H9 (cell line): ENCODE measurements around the gene WSB1. TPM values are rescaled to one million over a fixed set of nuclear protein-coding genes. Genes with fewer than 3 reads are reported as not detected.

Source experiments
- DNase-seq: peaks from one replicate; pipeline ENCODE4 v3.0.0-alpha.2; 2017
- H2AFZ ChIP-seq: one replicate; pipeline ENCODE4 v1.6.1; 2013; ENCODE audit warnings: mild to moderate bottlenecking, low read length, control low read depth, moderate library complexity
- H2AK5ac ChIP-seq: 2 replicates; pipeline ENCODE4 v1.6.1; 2013; ENCODE audit warnings: low read length, control low read depth, mixed read lengths; ENCODE audit not compliant: insufficient read length
- H2BK120ac ChIP-seq: one replicate; pipeline ENCODE4 v1.6.1; 2013; ENCODE audit warnings: low read depth, mild to moderate bottlenecking, low read length, control low read depth, inconsistent platforms; ENCODE audit not compliant: poor library complexity, severe bottlenecking
- H2BK12ac ChIP-seq: 2 replicates; pipeline ENCODE4 v1.6.1; 2013; ENCODE audit warnings: low read length, control low read depth, mixed read lengths, low read depth; ENCODE audit not compliant: insufficient read length
- H2BK15ac ChIP-seq: 2 replicates; pipeline ENCODE4 v1.6.1; 2013; ENCODE audit warnings: low read depth, low read length, control low read depth
- H2BK20ac ChIP-seq: one replicate; pipeline ENCODE4 v1.6.1; 2013; ENCODE audit warnings: low read depth, mild to moderate bottlenecking, low read length, control low read depth, inconsistent platforms; ENCODE audit not compliant: poor library complexity, severe bottlenecking
- H2BK5ac ChIP-seq: 2 replicates; pipeline ENCODE4 v1.6.1; 2013; ENCODE audit warnings: low read length, control low read depth, mixed read lengths; ENCODE audit not compliant: insufficient read length
- H3K14ac ChIP-seq: 2 replicates; pipeline ENCODE4 v1.6.1; 2013; ENCODE audit warnings: low read length, control low read depth; ENCODE audit not compliant: insufficient read depth
- H3K18ac ChIP-seq: 2 replicates; pipeline ENCODE4 v1.6.1; 2013; ENCODE audit warnings: low read depth, mild to moderate bottlenecking, mixed read lengths, low read length, control low read depth; ENCODE audit not compliant: insufficient read length
- H3K23ac ChIP-seq: 2 replicates; pipeline ENCODE4 v1.6.1; 2013; ENCODE audit warnings: low read length, control low read depth, mixed read lengths, low read depth; ENCODE audit not compliant: insufficient read length
- H3K23me2 ChIP-seq: 2 replicates; pipeline ENCODE4 v1.6.1; 2013; ENCODE audit warnings: low read depth, mild to moderate bottlenecking, mixed read lengths, low read length, control low read depth; ENCODE audit not compliant: insufficient read length, poor library complexity, severe bottlenecking
- H3K27ac ChIP-seq: 2 replicates; pipeline ENCODE4 v1.5.1; 2013; ENCODE audit warnings: low read length, control low read depth, mixed read lengths, low read depth; ENCODE audit not compliant: insufficient read length
- H3K27me3 ChIP-seq: 2 replicates; pipeline ENCODE4 v1.6.1; 2013; ENCODE audit warnings: low read length, control low read depth, inconsistent platforms; ENCODE audit not compliant: insufficient read depth
- H3K4ac ChIP-seq: 2 replicates; pipeline ENCODE4 v1.6.1; 2013; ENCODE audit warnings: low read depth, mild to moderate bottlenecking, control low read depth, inconsistent platforms, low read length, moderate library complexity
- H3K4me1 ChIP-seq: 2 replicates; pipeline ENCODE4 v1.6.1; 2013; ENCODE audit warnings: low read length, control low read depth, inconsistent platforms; ENCODE audit not compliant: insufficient read depth
- H3K4me2 ChIP-seq: 2 replicates; pipeline ENCODE4 v1.6.1; 2013; ENCODE audit warnings: low read length, control low read depth, mixed read lengths; ENCODE audit not compliant: insufficient read length, insufficient read depth
- H3K56ac ChIP-seq: 2 replicates; pipeline ENCODE4 v1.6.1; 2013; ENCODE audit warnings: low read depth, mild to moderate bottlenecking, mixed read lengths, low read length, control low read depth; ENCODE audit not compliant: insufficient read length
- H3K79me1 ChIP-seq: 2 replicates; pipeline ENCODE4 v1.6.1; 2013; ENCODE audit warnings: low read depth, mild to moderate bottlenecking, moderate library complexity, low read length, control low read depth, inconsistent platforms; ENCODE audit not compliant: insufficient read depth, poor library complexity, severe bottlenecking
- H3K79me2 ChIP-seq: 2 replicates; pipeline ENCODE4 v1.6.1; 2013; ENCODE audit warnings: low read length, control low read depth, inconsistent platforms; ENCODE audit not compliant: insufficient read depth
- H3K9ac ChIP-seq: 2 replicates; pipeline ENCODE4 v1.6.1; 2013; ENCODE audit warnings: low read length, control low read depth, mixed read lengths; ENCODE audit not compliant: insufficient read length; ENCODE audit errors: extremely low read depth
- H3K9me3 ChIP-seq: one replicate; pipeline ENCODE4 v1.6.1; 2013; ENCODE audit warnings: low read depth, low read length, inconsistent platforms; ENCODE audit not compliant: control insufficient read depth
- H3T11ph ChIP-seq: one replicate; pipeline ENCODE4 v1.6.1; 2013; ENCODE audit warnings: mild to moderate bottlenecking, low read length, control low read depth, inconsistent platforms
- H4K20me1 ChIP-seq: one replicate; pipeline ENCODE4 v1.6.1; 2013; ENCODE audit not compliant: control insufficient read depth, insufficient read length, insufficient read depth
- H4K5ac ChIP-seq: 2 replicates; pipeline ENCODE4 v1.6.1; 2013; ENCODE audit warnings: low read depth, mild to moderate bottlenecking, mixed read lengths, low read length, control low read depth; ENCODE audit not compliant: insufficient read length
- H4K8ac ChIP-seq: replicated peaks from 2 replicates; pipeline ENCODE4 v1.6.1; 2013; ENCODE audit warnings: low read length, control low read depth, mixed read lengths, low read depth; ENCODE audit not compliant: insufficient read length
- H4K91ac ChIP-seq: 2 replicates; pipeline ENCODE4 v1.6.1; 2013; ENCODE audit warnings: low read depth, mild to moderate bottlenecking, moderate library complexity, mixed read lengths, low read length, control low read depth; ENCODE audit not compliant: insufficient read length
- H3K27ac Mint-ChIP-seq, 3 experiments: 2 replicates in 2 of 3; 3 replicates in 1 of 3; pipeline ENCODE4 v1.8.0; 2020 to 2021; ENCODE audit warnings: mixed read lengths in 3 of 3, mild to moderate bottlenecking in 1 of 3, moderate library complexity in 1 of 3
- H3K27me3 Mint-ChIP-seq: 2 replicates; pipeline ENCODE4 v1.8.0; 2021; ENCODE audit warnings: low read depth, mild to moderate bottlenecking, moderate library complexity, mixed read lengths
- H3K36me3 Mint-ChIP-seq, 3 experiments: 2 replicates in 2 of 3; 3 replicates in 1 of 3; pipeline ENCODE4 v1.8.0; 2020 to 2021; ENCODE audit warnings: low read depth in 3 of 3, mixed read lengths in 3 of 3; ENCODE audit not compliant: insufficient read depth in 1 of 3
- H3K4me1 Mint-ChIP-seq, 2 experiments: 2 replicates each; pipeline ENCODE4 v1.8.0; 2020; ENCODE audit warnings: mixed read lengths in 2 of 2
- H3K4me3 Mint-ChIP-seq, 2 experiments: 2 replicates in 1 of 2; 3 replicates in 1 of 2; pipeline ENCODE4 v1.8.0; 2020 to 2021; ENCODE audit warnings: mild to moderate bottlenecking in 2 of 2, mixed read lengths in 2 of 2, moderate library complexity in 1 of 2
- H3K9me3 Mint-ChIP-seq, 2 experiments: 2 replicates in 1 of 2; 3 replicates in 1 of 2; pipeline ENCODE4 v1.8.0; 2020; ENCODE audit warnings: mild to moderate bottlenecking in 2 of 2, mixed read lengths in 2 of 2, moderate library complexity in 1 of 2
- WGBS: extraction: QIAGEN DNeasy Blood & Tissue Kit; methylation state at CpG from one replicate; pipeline ENCODE4 v1.1.7; 2013; ENCODE audit warnings: missing lambda C conversion rate, low lambda C conversion rate, mixed read lengths; ENCODE audit not compliant: insufficient read length; ENCODE audit errors: extremely low coverage; 5-methylcytosine and 5-hydroxymethylcytosine counted together
- total RNA-seq: library from RNA; stranded (reverse); gene quantifications from 2 replicates; pipeline ENCODE4 v1.2.1, GENCODE V29; 2021
- TF ChIP-seq, protein P1 (sequence below): fragments of 200-600 bp; sonication (generic); conservative IDR thresholded peaks from 3 replicates; pipeline ENCODE4 v1.8.0; 2021; ENCODE audit warnings: antibody characterized with exemption, mild to moderate bottlenecking

WSB1 gene
- total RNA-seq, 1 experiment from 2014 or later, result 187 TPM

- WGBS, result no CpG with 5 or more reads among the region's 5 CpGs
Observed at GRCh38 chr17:27299384-27300049, 5.6 kb downstream of the WSB1 start.

More at GRCh38 chr17:27299384-27300049, 5.6 kb downstream of the WSB1 start:
- Mint-ChIP-seq H3K9me3 (no peaks in the 10 kb centered on the region), H3K27ac (peak overlapping the region in 2 of 3 experiments; percentile 30 to 70; a peak in 4 of 7 replicates), H3K27me3 (no peaks in the 10 kb centered on the region), H3K4me3 (no peak overlapping the region), H3K4me1 (peaks cover 27 to 31% of the 10 kb centered on the region in 2 experiments), H3K36me3 (peaks cover 3 to 53% (median 27%) of the 10 kb centered on the region in 3 experiments; a peak in 6 of 7 replicates)
- Histone ChIP-seq H3K23ac (no peak overlapping the region), H3K79me1 (peaks cover 12% of the 10 kb centered on the region), H3T11ph (no peak overlapping the region), H3K9ac (no peak overlapping the region), H3K79me2 (peaks cover 38% of the 10 kb centered on the region; the same call in 1 of the 2 replicates), H2AK5ac (no peak overlapping the region), H4K8ac (no peak overlapping the region), H2BK15ac (no peak overlapping the region), H3K56ac (no peak overlapping the region), H4K20me1 (no peaks in the 10 kb centered on the region), H3K27ac (no peak overlapping the region), H3K23me2 (peaks cover 2% of the 10 kb centered on the region), H2BK20ac (no peak overlapping the region), H2BK120ac (no peak overlapping the region), H3K27me3 (no peaks in the 10 kb centered on the region), H3K14ac (no peak overlapping the region), H3K4me2 (no peak overlapping the region), H3K18ac (no peak overlapping the region), H3K9me3 (no peaks in the 10 kb centered on the region), H4K5ac (no peak overlapping the region), H2AFZ (no peak overlapping the region), H4K91ac (no peak overlapping the region), H2BK5ac (no peak overlapping the region), H3K4me1 (peaks cover 2% of the 10 kb centered on the region; the same call in 1 of the 2 replicates), H2BK12ac (no peak overlapping the region), H3K4ac (no peak overlapping the region)
- TF ChIP-seq, protein P1, sequence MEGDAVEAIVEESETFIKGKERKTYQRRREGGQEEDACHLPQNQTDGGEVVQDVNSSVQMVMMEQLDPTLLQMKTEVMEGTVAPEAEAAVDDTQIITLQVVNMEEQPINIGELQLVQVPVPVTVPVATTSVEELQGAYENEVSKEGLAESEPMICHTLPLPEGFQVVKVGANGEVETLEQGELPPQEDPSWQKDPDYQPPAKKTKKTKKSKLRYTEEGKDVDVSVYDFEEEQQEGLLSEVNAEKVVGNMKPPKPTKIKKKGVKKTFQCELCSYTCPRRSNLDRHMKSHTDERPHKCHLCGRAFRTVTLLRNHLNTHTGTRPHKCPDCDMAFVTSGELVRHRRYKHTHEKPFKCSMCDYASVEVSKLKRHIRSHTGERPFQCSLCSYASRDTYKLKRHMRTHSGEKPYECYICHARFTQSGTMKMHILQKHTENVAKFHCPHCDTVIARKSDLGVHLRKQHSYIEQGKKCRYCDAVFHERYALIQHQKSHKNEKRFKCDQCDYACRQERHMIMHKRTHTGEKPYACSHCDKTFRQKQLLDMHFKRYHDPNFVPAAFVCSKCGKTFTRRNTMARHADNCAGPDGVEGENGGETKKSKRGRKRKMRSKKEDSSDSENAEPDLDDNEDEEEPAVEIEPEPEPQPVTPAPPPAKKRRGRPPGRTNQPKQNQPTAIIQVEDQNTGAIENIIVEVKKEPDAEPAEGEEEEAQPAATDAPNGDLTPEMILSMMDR, result no peak
- DNase-seq, result no peak
